ACHN (cell line): ENCODE measurements around the gene KATNB1.

Source experiments
- DNase-seq: peaks from one replicate; pipeline ENCODE4 v3.0.0-alpha.2; 2015
- in situ Hi-C: cut with HindIII; loops from 2 replicates; pipeline ENCODE4 v1.10.0; 2017; ENCODE audit warnings: low sequenced_read_pairs, low pct_ligation_motif_present, low pct_unique_long_range_greater_than_20kb

KATNB1 gene

GRCh38 chr16:57752203-57752580, 16.6 kb downstream of the KATNB1 start:
- in situ Hi-C loops: no loop called here

DNA sequence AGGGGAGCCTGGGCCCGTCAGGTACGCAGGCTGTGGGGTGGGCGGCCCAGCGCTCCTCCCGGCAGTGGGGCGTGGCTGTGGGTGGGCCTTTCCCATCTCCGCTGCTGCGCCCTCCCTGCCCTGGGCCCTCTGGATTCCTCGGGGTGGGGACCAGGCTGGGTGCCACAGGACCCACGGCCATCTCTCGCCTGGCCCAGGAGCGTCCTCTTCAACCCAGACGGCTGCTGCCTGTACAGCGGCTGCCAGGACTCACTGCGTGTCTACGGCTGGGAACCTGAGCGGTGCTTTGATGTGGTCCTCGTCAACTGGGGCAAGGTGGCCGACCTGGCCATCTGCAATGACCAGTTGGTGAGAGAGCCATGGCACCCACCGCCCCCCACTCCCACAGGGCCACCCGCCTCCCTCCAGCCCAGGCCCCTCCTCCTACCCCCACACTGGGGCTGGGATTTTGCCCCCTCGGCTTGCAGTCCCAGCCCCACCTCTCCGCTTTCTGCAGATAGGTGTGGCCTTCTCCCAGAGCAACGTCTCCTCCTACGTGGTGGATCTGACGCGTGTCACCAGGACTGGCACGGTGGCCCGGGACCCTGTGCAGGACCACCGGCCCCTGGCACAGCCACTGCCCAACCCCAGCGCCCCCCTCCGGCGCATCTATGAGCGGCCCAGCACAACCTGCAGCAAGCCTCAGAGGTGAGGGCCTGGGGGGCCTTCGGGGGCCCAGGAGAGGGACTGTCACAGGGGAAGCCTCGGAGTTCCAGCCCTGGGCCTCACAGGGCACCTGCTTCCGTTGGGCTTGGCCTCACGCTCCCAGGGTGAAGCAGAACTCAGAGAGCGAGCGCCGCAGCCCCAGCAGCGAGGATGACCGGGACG, 17.2 kb downstream of the KATNB1 start:
- no peak for DNase-seq
- in situ Hi-C loops: no loop called here

More at GRCh38 chr16:57752203-57752580, 16.6 kb downstream of the KATNB1 start:
- DNase-seq: no peak

DNA sequence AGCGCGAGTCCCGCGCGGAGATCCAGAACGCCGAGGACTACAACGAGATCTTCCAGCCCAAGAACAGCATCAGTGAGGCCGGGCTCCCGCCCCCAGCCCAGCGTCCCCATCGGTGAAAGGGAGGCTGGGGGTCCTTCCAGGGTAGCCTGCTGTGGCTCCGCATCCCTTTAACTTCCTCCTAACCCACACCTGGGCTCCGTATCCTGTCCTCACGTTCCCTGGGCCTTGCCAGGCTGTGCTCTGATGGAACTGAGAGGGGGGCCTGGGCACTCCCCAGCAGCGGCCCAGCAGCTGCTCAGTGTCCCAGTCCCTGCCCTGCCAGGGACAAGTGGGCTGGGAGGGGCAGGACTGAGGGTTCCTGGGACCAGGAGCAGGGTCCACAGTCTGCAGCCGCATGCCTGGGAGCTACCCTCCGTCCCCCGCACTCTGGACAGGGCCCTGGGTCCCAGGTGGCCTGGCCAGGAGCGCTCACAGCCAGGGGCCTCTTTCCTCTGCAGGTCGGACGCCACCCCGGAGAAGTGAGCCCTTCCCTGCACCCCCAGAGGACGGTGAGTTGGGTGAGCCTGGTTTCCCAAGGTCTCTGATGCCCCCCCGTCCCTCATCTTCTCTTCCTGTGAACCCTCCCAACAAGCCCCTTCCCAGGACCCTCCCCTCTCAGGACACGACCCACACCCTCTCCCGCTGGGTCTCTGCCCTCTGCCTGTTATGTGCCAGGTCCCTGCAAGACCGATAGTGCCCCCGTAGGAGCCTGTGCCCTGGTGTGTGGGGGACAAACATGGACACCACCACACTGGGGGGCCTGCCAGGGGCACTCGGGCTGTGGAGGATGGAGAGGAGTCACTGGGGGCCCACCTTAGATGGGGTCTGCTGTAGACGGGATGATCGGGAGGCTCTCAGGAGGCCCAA, 18.1 kb downstream of the KATNB1 start:
- in situ Hi-C loops: no loop called here
- no peak for DNase-seq

DNA sequence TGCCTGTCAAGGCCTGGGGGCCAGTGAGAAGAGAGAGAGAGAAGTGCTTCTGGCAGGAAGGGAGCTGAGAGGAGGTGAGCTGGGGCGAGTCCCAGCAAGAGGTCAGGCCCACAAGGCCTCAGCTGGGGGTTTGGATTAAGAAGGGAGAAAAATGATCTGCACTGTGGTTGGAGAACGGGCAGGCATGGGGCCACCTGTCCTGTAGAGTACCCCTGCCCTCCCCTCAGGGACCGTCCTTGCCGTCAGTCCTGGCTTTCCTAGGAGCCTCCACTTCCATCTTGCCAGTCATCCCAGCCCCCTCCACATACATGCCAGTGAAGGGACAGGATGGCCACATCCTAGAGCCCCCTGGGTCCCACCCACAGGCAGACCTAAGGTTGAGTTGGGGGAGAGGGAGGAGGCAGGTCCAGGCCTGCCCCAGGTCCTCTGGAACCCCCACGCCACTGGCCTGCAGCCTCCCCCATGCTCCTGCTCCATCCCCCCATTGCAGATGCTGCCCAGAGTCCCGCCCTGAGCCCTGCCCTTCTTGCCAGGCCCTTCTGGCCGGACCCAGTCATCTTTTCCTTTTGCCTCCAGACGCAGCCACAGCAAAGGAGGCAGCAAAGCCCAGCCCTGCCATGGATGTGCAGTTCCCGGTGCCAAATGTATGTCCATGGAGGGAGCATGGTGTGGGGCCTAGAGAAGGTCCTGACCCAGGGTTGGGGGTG, 18.9 kb downstream of the KATNB1 start:
- DNase-seq: no peak
- in situ Hi-C loops: no loop called here

DNA sequence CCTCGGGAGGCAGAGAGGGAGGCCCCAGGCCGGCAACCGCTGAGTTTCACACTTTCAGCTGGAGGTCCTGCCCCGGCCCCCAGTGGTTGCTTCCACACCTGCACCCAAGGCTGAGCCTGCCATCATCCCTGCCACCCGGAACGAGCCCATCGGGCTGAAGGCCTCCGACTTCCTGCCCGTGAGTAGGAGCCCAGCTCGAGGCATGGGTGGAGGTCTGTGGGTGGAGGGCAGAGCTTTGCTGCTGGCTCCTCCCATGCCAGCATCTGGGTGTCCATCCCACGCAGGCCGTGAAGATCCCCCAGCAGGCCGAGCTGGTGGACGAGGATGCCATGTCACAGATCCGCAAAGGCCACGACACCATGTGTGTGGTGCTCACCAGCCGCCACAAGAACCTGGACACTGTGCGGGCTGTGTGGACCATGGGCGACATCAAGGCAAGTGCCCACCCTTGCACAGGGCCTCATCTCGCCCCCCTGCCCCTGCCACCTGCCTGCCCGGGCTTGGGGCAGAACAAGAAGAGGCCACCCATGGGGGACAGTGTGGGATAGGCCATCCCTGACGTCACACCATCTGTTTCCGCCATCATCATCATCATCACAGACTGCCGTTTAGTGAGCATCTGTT, 19.6 kb downstream of the KATNB1 start:
- in situ Hi-C loops: no loop called here

DNA sequence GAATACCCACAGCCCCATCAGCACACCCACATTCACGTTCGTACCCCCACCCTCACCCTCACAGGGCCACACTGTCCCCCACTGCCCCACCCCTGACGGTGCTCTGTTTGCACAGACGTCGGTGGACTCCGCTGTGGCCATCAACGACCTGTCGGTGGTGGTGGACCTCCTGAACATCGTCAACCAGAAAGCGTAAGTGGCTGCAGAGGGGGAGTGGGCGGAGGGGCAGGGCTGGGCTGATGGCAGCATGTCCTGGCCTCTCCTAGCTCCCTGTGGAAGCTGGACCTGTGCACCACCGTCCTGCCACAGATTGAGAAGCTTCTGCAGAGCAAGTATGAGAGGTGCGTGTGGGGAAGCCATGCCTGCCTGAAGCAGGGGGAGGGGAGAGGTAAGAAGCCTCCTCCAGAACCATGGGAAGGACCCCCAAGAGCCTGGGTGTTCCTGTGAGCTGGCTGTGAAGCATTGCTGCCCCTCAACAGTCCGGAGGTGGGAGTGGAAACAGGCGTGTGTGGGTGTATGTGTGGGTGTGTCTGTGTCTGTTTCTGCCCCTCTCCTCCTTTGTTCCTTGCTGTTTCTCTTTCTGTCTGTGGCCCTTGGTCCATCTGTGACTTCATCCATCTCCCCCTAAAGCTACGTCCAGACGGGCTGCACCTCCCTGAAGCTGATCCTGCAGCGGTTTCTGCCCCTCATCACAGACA, 20.3 kb downstream of the KATNB1 start:
- in situ Hi-C loops: no loop called here
- no peak for DNase-seq

More for the DNA sequence above, 19.6 kb downstream of the KATNB1 start:
- no peak for DNase-seq

- no peak for DNase-seq
- in situ Hi-C loops: no loop called here
Observed at GRCh38 chr16:57756424-57757325, 21.1 kb downstream of the KATNB1 start.

DNA sequence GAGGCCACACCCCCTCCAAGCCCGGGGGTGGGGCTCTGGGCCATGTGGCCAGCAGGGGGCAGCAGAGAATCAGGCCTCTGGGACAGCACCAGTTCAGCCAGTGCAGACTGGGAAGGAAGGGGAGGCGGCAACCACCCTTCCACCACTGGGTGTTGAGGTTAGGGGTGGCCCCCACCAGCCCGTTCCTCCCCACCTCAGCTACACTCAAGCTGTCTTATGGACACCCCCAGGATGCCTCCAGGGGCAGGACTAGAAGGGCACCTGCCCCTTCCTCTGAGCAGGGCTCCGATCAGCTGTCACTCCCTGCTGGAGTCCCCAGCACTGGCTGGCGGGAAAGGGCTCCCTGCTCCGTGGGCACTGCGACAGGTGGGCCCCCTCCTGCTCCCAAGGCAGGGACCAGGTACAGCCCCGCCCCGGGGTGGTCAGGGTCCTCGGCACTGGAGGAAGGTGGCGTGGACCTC, 21.8 kb downstream of the KATNB1 start:
- DNase-seq: peak; percentile 88
- in situ Hi-C loops: no loop called here

GRCh38 chr16:57757883-57758282, 22.3 kb downstream of the KATNB1 start:
- in situ Hi-C loops: no loop called here
- DNase-seq: no peak

GRCh38 chr16:57758331-57759117, 23.0 kb downstream of the KATNB1 start:
- DNase-seq: no peak
- in situ Hi-C loops: no loop called here

DNA sequence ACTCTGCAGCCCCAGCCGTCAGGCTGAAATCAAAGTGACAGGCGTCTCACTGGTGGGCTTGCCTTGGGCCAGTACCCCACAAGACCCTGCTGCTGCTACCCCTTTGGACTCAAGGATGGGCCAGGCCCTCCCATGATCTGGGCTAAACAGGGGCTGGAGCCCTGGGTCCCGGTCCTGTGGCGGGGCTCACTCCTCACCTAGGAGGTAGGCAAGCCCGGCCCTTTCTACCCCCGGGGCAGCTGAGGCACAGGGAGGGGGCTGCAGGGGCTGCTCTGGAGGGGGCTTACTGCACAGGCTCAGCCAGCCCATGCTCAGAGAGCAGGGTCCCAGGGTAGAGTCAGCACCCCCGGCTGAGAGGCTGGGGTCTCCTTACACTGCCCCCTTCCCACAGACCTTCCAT, 23.6 kb downstream of the KATNB1 start:
- DNase-seq: no peak
- in situ Hi-C loops: no loop called here

GRCh38 chr16:57759541-57760356, 24.2 kb downstream of the KATNB1 start:
- DNase-seq: no peak
- in situ Hi-C loops: no loop called here

DNA sequence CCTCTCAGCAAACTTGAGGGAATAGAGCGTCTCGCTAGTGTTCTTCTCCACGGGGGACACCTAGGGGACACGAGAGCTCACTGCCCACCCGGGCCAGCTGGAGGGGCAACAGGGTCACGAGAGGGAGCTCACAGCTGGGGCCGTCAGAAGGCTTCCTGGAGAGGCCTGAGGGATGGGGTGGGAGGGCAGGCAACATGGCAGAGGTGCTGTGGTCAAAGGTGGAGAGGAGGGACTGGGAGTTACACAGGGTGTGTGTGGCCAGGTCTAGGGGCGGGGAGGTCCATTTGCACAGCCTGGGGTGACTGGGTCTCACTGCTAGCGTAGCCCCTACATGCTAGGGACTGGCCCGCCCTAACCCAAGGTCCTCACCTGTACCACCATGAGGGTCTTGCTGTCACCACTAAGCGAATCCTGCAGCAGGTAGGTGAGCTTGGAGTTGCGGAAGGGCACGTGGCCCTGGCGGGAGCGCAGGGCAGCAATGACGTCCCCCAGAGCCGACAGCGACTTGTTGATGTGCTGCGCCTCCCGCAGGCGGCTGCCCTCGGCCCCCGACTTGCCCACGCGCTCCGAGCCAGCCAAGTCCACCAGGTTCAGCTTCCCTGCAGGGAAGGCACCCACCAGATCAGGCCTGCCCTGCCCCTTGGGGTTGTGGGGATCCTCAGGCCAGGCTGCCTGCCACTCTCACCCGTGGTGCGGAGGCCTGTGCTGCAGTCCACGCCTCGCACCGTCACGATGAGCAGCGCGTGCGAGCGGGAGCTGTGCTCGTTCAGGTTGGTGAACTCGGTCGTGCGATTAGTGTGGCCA, 25.0 kb downstream of the KATNB1 start:
- no peak for DNase-seq
- in situ Hi-C loops: no loop called here

DNA sequence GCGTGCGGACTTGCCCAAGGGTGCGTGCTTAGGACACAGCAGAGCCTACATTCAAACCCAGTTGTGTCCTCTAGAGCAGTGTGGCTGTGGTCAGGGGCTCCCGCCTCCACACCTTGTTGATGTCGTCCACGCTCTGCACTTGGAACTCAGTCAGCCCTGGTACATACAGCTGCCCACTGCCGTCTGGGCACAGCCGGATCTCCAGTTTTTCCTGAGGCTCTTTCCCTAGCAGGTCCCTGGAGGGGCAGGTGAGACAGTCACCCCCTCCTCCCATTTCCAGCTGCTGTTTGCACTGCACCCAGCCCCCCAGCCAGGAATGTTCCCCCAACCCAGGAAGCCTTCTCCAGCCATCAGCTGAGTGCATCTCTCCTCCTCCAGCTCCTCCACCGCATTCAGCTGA, 25.7 kb downstream of the KATNB1 start:
- in situ Hi-C loops: no loop called here
- no peak for DNase-seq

GRCh38 chr16:57761957-57762356, 26.4 kb downstream of the KATNB1 start:
- DNase-seq: no peak
- in situ Hi-C loops: no loop called here
